Stimulated activated CD4-positive, alpha-beta T cell treated with anti-CD3 and anti-CD28 coated beads, Interleukin-15, amount 100 ng/mL, for 48 hours (primary cell): ENCODE measurements around the gene CHMP5.

Experiments used
- DNase-seq, 2 donors: peaks; one replicate each; pipeline ENCODE4 v3.0.0-alpha.2; 2020; ENCODE audit warnings: low read depth in 2 of 2

The CHMP5 gene

DNA sequence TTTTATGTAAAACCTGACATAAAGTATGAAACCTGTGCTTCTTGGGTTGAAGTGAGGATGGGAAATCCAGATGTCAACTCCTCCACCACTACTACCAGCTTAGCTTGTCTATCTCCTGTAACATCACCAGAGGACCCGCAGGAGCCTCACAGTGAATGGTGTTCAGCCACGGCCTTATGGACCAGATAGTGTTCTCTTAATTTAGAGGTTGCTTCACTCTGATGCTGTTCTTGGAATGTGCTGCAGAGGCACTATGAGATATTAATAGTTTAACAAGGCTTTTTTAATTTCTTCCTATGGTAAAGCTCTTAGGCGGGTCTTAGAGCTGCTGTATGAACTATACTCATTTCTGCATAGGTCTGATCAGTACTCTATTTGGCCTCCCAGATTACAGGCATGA, 53.4 kb downstream of the CHMP5 start:
- DNase-seq: no peak

GRCh38 chr9:33318781-33319180, 53.9 kb downstream of the CHMP5 start:
- no peak for DNase-seq

- no peak for DNase-seq
Measured at GRCh38 chr9:33320230-33320567, 55.4 kb downstream of the CHMP5 start.

GRCh38 chr9:33320568-33321261, 55.9 kb downstream of the CHMP5 start:
- no peak for DNase-seq

GRCh38 chr9:33329117-33329563, 64.3 kb downstream of the CHMP5 start:
- no peak for DNase-seq

- no peak for DNase-seq
Measured at GRCh38 chr9:33329979-33330378, 65.1 kb downstream of the CHMP5 start.

- no peak for DNase-seq
Measured at GRCh38 chr9:33331377-33331891, 66.6 kb downstream of the CHMP5 start.
